HG03159 (cell line): ENCODE data around the gene ATXN7.

ENCODE experiments used
- ATAC-seq: cut with Tn5 transposase; IDR thresholded peaks from one replicate; pipeline ENCODE4 v1.9.1; 2021; ENCODE audit warnings: mild to moderate bottlenecking, moderate library complexity; ENCODE audit not compliant: unreplicated experiment

Gene ATXN7

DNA sequence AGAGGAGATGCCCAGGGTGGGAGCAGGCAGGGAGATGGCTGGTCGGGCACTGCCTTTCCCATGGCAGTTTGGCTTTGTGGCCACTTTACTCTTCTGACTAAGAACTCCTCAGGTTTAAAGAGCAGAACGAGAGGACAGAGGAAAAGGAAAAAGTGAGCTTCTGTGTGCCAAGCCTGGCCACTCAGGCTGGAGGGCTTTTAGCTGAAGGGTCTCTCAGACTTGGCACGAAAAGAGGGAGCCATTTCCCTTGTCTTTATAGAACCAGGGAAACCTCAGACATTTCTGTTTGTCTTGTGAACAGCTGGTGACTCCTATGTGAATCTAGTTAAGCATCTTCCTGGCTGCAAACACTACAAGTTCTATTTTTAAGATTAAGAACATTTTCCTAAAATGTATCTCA is 182.9 kb downstream of the ATXN7 start:
- ATAC-seq = no peak

DNA sequence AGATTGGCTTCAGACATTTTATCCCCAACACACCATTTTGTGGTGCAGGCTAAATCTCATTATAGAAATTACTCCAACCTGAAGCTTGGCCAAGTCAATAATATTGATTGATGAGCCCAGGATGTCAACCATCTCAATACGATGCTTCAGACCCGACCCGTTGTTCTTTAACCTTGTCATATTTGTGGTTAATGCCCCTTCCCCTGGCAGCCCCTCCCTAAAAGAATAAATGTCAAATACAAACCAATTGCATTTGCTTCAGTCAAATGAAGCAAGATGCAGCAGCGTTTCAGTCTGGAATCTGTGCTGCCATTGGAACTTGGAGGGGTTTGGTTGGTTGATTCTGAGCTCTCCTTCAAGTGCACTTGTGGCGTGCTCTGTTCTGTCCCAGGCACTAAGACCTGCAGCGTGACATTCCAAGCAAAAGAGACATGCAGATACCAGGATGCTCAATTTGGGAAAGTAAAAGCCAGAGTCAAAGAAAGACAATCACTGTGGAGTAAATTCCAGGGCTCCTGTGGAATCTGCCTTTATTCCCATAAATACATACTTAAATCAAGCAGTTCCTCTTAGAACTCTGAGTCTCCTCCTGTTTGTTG is 183.4 kb downstream of the ATXN7 start:
- no peak for ATAC-seq

DNA sequence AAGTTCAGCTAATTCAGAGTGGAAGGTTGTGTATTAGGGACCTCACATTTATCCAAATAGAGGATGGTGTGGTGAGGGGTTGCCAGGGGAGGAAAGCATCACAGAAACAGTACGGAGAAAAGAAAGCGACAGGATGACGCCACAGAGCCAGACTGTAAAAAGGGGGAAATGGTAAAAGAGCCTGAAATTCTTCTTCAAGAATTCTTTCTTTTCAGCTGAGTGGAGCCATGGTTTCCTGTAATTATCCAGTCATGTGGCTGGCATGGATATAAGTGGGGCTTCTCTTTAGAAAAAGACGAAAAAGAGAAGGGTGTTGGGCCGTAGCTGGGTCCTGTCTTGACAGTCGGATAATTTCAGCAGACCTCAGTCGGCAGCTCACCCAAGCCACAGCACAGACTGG is 184.1 kb downstream of the ATXN7 start:
- ATAC-seq = no peak

DNA sequence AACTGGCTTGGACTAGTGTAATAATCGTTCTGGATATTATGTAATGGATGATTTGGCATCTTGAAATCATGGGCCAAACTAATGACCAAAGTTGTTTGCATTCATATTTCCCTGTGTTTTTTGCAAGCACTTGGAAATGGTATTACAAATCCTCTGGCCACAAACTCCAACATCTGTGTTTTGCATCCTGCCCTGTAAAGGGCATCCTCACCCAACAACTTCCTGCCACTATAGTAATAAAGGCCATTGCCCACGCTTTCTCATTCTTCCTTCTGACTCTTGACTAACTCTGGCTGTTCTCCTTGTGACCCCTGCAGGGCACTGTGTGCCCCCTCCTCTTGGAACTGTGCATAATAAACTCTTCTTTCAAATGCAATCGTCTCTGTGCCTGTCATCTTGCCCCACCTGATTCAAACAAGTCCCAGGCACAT is 185.0 kb downstream of the ATXN7 start:
- no peak for ATAC-seq

GRCh38 chr3:64049136-64049535 is 185.5 kb downstream of the ATXN7 start:
- ATAC-seq = no peak

GRCh38 chr3:64049832-64050231 is 186.2 kb downstream of the ATXN7 start:
- no peak for ATAC-seq
